Stimulated activated naive CD8-positive, alpha-beta T cell treated with anti-CD3 and anti-CD28 coated beads, Interleukin-15, Interleukin-2, amounts not matched to agents 100 ng/mL and 50 ng/mL, for 24 hours (primary cell): ENCODE measurements around the gene LCE1E.

Experiments
- H3K27ac Mint-ChIP-seq: one replicate; pipeline ENCODE4 v1.8.0; 2021; ENCODE audit warnings: mild to moderate bottlenecking, mixed read lengths
- H3K27me3 Mint-ChIP-seq: one replicate; pipeline ENCODE4 v1.8.0; 2021; ENCODE audit warnings: mixed read lengths
- H3K36me3 Mint-ChIP-seq: one replicate; pipeline ENCODE4 v1.8.0; 2021; ENCODE audit warnings: low read depth, mixed read lengths
- H3K4me1 Mint-ChIP-seq: one replicate; pipeline ENCODE4 v1.8.0; 2021; ENCODE audit warnings: low read depth, mixed read lengths
- H3K4me3 Mint-ChIP-seq: one replicate; pipeline ENCODE4 v1.8.0; 2021; ENCODE audit warnings: mild to moderate bottlenecking, mixed read lengths
- H3K9me3 Mint-ChIP-seq: one replicate; pipeline ENCODE4 v1.8.0; 2021; ENCODE audit warnings: mixed read lengths

The LCE1E gene

GRCh38 chr1:152786077-152786476, at the start of gene LCE1E:
Gene LCE1E, plus strand, starts transcription at chr1:152786257. Its CDS starts 1,043 bp downstream, at chr1:152787300.
- H3K36me3 Mint-ChIP-seq: no peaks in the 10 kb centered on the region
- no peak within 1 kb of the TSS for H3K4me3 Mint-ChIP-seq
- H3K27me3 Mint-ChIP-seq: peaks cover 50% of the 10 kb centered on the region
- H3K4me1 Mint-ChIP-seq: no peaks in the 10 kb centered on the region
- H3K27ac Mint-ChIP-seq: no peak within 1 kb of the TSS
- no peaks in the 10 kb centered on the region for H3K9me3 Mint-ChIP-seq

GRCh38 chr1:152737997-152738396, 48.1 kb upstream of the LCE1E start:
- Mint-ChIP-seq H3K9me3 (no peaks in the 10 kb centered on the region), H3K36me3 (no peaks in the 10 kb centered on the region), H3K4me1 (no peaks in the 10 kb centered on the region), H3K4me3 (no peak overlapping the region), H3K27ac (no peak overlapping the region), H3K27me3 (peaks cover 24% of the 10 kb centered on the region)

GRCh38 chr1:152739841-152740240, 46.2 kb upstream of the LCE1E start:
- Mint-ChIP-seq H3K9me3 (no peaks in the 10 kb centered on the region), H3K27ac (no peak overlapping the region), H3K4me3 (no peak overlapping the region), H3K27me3 (peaks cover 23% of the 10 kb centered on the region), H3K4me1 (no peaks in the 10 kb centered on the region), H3K36me3 (no peaks in the 10 kb centered on the region)

- H3K27me3 Mint-ChIP-seq: peaks cover 24% of the 10 kb centered on the region
- H3K36me3 Mint-ChIP-seq: no peaks in the 10 kb centered on the region
- H3K9me3 Mint-ChIP-seq: no peaks in the 10 kb centered on the region
- H3K4me1 Mint-ChIP-seq: no peaks in the 10 kb centered on the region
- H3K27ac Mint-ChIP-seq: no peak overlapping the region
- H3K4me3 Mint-ChIP-seq: no peak overlapping the region
Observed at GRCh38 chr1:152741656-152742055, 44.4 kb upstream of the LCE1E start.

- no peak overlapping the region for H3K4me3 Mint-ChIP-seq
- H3K9me3 Mint-ChIP-seq: no peaks in the 10 kb centered on the region
- H3K36me3 Mint-ChIP-seq: no peaks in the 10 kb centered on the region
- no peaks in the 10 kb centered on the region for H3K4me1 Mint-ChIP-seq
- H3K27me3 Mint-ChIP-seq: peaks cover 18% of the 10 kb centered on the region
- H3K27ac Mint-ChIP-seq: no peak overlapping the region
Observed at GRCh38 chr1:152743371-152744145, 42.5 kb upstream of the LCE1E start.

- Mint-ChIP-seq H3K4me3 (no peak overlapping the region), H3K27me3 (peaks cover 13% of the 10 kb centered on the region), H3K4me1 (no peaks in the 10 kb centered on the region), H3K36me3 (no peaks in the 10 kb centered on the region), H3K9me3 (no peaks in the 10 kb centered on the region), H3K27ac (no peak overlapping the region)
Observed at GRCh38 chr1:152745289-152745704, 40.8 kb upstream of the LCE1E start.

- H3K27me3 Mint-ChIP-seq: peaks cover 13% of the 10 kb centered on the region
- no peak overlapping the region for H3K27ac Mint-ChIP-seq
Observed at GRCh38 chr1:152745765-152746444, 40.2 kb upstream of the LCE1E start.

GRCh38 chr1:152747831-152748230, 38.2 kb upstream of the LCE1E start:
- H3K27ac Mint-ChIP-seq: no peak overlapping the region
- H3K27me3 Mint-ChIP-seq: peaks cover 25% of the 10 kb centered on the region
- H3K4me1 Mint-ChIP-seq: no peaks in the 10 kb centered on the region
- no peak overlapping the region for H3K4me3 Mint-ChIP-seq
- no peaks in the 10 kb centered on the region for H3K36me3 Mint-ChIP-seq
- H3K9me3 Mint-ChIP-seq: no peaks in the 10 kb centered on the region

More at GRCh38 chr1:152745765-152746444, 40.2 kb upstream of the LCE1E start:
- Mint-ChIP-seq H3K9me3 (no peaks in the 10 kb centered on the region), H3K36me3 (no peaks in the 10 kb centered on the region), H3K4me3 (no peak overlapping the region), H3K4me1 (no peaks in the 10 kb centered on the region)

GRCh38 chr1:152752225-152752624, 33.8 kb upstream of the LCE1E start:
- no peaks in the 10 kb centered on the region for H3K9me3 Mint-ChIP-seq
- H3K27ac Mint-ChIP-seq: no peak overlapping the region
- H3K4me3 Mint-ChIP-seq: no peak overlapping the region
- H3K36me3 Mint-ChIP-seq: no peaks in the 10 kb centered on the region
- no peaks in the 10 kb centered on the region for H3K4me1 Mint-ChIP-seq
- peaks cover 46% of the 10 kb centered on the region for H3K27me3 Mint-ChIP-seq

- H3K27ac Mint-ChIP-seq: no peak overlapping the region
- H3K4me1 Mint-ChIP-seq: no peaks in the 10 kb centered on the region
- H3K9me3 Mint-ChIP-seq: no peaks in the 10 kb centered on the region
- H3K4me3 Mint-ChIP-seq: no peak overlapping the region
- H3K27me3 Mint-ChIP-seq: peaks cover 42% of the 10 kb centered on the region
- H3K36me3 Mint-ChIP-seq: no peaks in the 10 kb centered on the region
Observed at GRCh38 chr1:152753586-152753985, 32.5 kb upstream of the LCE1E start.

GRCh38 chr1:152756872-152757271, 29.2 kb upstream of the LCE1E start:
- H3K36me3 Mint-ChIP-seq: no peaks in the 10 kb centered on the region
- no peaks in the 10 kb centered on the region for H3K9me3 Mint-ChIP-seq
- H3K27me3 Mint-ChIP-seq: peaks cover 37% of the 10 kb centered on the region
- H3K4me3 Mint-ChIP-seq: no peak overlapping the region
- H3K27ac Mint-ChIP-seq: no peak overlapping the region
- no peaks in the 10 kb centered on the region for H3K4me1 Mint-ChIP-seq

GRCh38 chr1:152757747-152758146, 28.3 kb upstream of the LCE1E start, which contains the start of gene KPRP:
Gene KPRP, plus strand, starts transcription at chr1:152758025. Its CDS starts 1,564 bp downstream, at chr1:152759589.
- no peaks in the 10 kb centered on the region for H3K4me1 Mint-ChIP-seq
- H3K9me3 Mint-ChIP-seq: no peaks in the 10 kb centered on the region
- H3K27ac Mint-ChIP-seq: no peak within 1 kb of the TSS
- H3K36me3 Mint-ChIP-seq: no peaks in the 10 kb centered on the region
- no peak within 1 kb of the TSS for H3K4me3 Mint-ChIP-seq
- peaks cover 30% of the 10 kb centered on the region for H3K27me3 Mint-ChIP-seq

GRCh38 chr1:152758636-152759035, 27.4 kb upstream of the LCE1E start:
- no peaks in the 10 kb centered on the region for H3K4me1 Mint-ChIP-seq
- H3K27ac Mint-ChIP-seq: no peak overlapping the region
- no peaks in the 10 kb centered on the region for H3K9me3 Mint-ChIP-seq
- no peaks in the 10 kb centered on the region for H3K36me3 Mint-ChIP-seq
- no peak overlapping the region for H3K4me3 Mint-ChIP-seq
- H3K27me3 Mint-ChIP-seq: peaks cover 22% of the 10 kb centered on the region

- Mint-ChIP-seq H3K4me1 (no peaks in the 10 kb centered on the region), H3K27ac (no peak overlapping the region), H3K9me3 (no peaks in the 10 kb centered on the region), H3K4me3 (no peak overlapping the region), H3K27me3 (peaks cover 14% of the 10 kb centered on the region), H3K36me3 (no peaks in the 10 kb centered on the region)
Observed at GRCh38 chr1:152759453-152760173, 26.4 kb upstream of the LCE1E start.
